HG03095 (cell line): ENCODE results near the gene SHANK2.

Source experiments
- ATAC-seq: cut with Tn5 transposase; IDR thresholded peaks from one replicate; pipeline ENCODE4 v1.9.1; 2021; ENCODE audit warnings: moderate library complexity; ENCODE audit not compliant: unreplicated experiment

SHANK2 gene

DNA sequence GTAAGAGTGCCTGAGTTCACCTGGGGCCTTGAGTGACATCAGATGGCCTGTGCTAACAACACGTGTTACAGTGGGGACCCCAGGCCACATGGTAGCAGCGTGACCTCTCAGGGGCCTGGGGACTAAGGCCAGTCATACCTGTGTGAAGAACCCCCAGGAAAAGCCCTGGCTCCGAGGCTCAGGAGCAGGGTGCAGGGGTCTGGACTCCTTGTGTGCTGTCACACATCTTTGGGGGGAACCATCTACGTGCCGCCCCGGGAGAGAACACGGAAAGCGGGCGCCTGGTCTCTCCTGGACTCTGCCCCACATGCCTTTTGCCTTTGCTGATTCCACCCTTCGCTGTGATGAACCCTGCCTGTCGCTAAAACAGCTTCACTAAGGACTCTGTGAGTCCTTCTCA is 48.7 kb downstream of the SHANK2 start:
- ATAC-seq = no peak

DNA sequence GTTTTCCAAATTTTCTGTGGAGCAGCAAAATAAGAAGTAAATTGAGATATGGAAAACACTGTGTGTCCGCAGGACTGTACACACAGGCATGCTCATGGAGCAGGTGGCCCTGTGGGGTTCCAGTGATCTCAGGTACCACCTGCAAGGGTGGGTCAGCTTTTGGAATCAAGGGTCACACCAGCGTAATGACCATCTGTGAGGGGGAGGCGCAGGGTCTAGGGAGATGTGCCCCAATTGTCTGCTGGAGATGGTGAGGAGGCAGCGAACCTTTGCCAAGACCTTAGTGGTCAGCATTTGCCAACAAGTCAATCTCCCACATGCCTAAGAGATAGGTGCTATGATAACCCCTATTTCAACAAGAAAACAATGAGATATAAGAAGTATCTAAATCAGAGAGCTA is 49.4 kb downstream of the SHANK2 start:
- no peak for ATAC-seq

DNA sequence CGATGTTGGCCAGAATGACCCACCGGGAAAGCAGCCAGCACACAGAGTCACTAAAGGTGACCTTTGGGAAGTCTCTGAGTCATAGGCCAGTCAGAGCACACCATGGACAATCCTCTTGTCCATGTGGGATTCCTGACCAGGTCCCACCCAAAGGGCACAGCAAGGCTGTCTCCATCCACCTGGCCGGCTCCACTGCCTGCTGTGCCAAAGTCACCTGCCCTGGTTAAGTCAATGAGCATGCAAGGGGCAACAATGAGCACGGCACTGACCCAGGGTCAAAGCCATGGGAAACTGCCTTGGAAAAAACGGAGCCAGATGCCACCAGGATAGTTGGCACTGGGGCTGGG is 49.8 kb downstream of the SHANK2 start:
- no peak for ATAC-seq
